ENCODE results near the gene PAWR. TPM values are rescaled to one million over a fixed set of nuclear protein-coding genes. Genes with fewer than 3 reads are reported as not detected.

The PAWR gene
- total and polyA plus RNA-seq, 2 donors (not counting 3 experiments of a cell fraction or from before 2014, with no cell fraction given), result 18.3 to 154 TPM

GRCh38 chr12:79573820-79574219, 116.9 kb downstream of the PAWR start:
- H4K20me1 ChIP-seq (replicated peaks; ENCODE audit: control insufficient read depth, extremely low read depth, insufficient read depth, low read length), result no peaks in the 10 kb centered on the region
- no peak overlapping the region for H3K27ac ChIP-seq (ENCODE audit: insufficient read depth, low read depth, low read length)
- H3K9ac ChIP-seq (replicated peaks; ENCODE audit: extremely low read depth, insufficient read depth, low read length), result no peak overlapping the region
- intact Hi-C loops (cut with micrococcal nuclease), result no loop called here
- FAIRE-seq, result no peak
- no peaks in the 10 kb centered on the region for H3K27me3 ChIP-seq (ENCODE audit: control insufficient read depth in 2 of 2, insufficient read depth in 2 of 2, low read length in 2 of 2)
- no peak overlapping the region for H3K4me3 ChIP-seq (replicated peaks in 1 of 3; ENCODE audit: insufficient read depth in 1 of 3, low read depth in 1 of 3, low read length in 3 of 3)
- no TSS peak for BruUV-seq (replicated peaks)
- peaks cover 2 to 9% of the 10 kb centered on the region in 2 experiments for H3K36me3 ChIP-seq (ENCODE audit: control insufficient read depth in 2 of 2, extremely low read depth in 1 of 2, insufficient read depth in 2 of 2, low read length in 2 of 2)
- ChIA-PET POLR2A (no interaction called here), CTCF (no interaction called here)
- TF ChIP-seq GATA2 (IDR thresholded peaks at IDR 0.05; ENCODE audit: insufficient read depth, insufficient read length, low read depth, low read length) (no peak), POLR2AphosphoS5 (IDR thresholded peaks at IDR 0.05; ENCODE audit: insufficient read depth, low read depth, low read length) (no peak), MAX (IDR thresholded peaks at IDR 0.05; ENCODE audit: insufficient read depth, insufficient read length) (no peak), FOS (IDR thresholded peaks at IDR 0.05; ENCODE audit: borderline replicate concordance, insufficient read depth, low read length) (no peak), POLR2A (IDR thresholded peaks at IDR 0.05; ENCODE audit: low read depth, low read length) (no peak), MYC (IDR thresholded peaks at IDR 0.05; ENCODE audit: low read depth, low read length) (no peak), EZH2 (IDR thresholded peaks at IDR 0.05; ENCODE audit: borderline replicate concordance, low read depth, low read length, severe bottlenecking) (no peak), JUN (IDR thresholded peaks at IDR 0.05; ENCODE audit: borderline replicate concordance, insufficient read depth, insufficient read length, low read depth) (no peak)
- TF ChIP-seq, protein P1, sequence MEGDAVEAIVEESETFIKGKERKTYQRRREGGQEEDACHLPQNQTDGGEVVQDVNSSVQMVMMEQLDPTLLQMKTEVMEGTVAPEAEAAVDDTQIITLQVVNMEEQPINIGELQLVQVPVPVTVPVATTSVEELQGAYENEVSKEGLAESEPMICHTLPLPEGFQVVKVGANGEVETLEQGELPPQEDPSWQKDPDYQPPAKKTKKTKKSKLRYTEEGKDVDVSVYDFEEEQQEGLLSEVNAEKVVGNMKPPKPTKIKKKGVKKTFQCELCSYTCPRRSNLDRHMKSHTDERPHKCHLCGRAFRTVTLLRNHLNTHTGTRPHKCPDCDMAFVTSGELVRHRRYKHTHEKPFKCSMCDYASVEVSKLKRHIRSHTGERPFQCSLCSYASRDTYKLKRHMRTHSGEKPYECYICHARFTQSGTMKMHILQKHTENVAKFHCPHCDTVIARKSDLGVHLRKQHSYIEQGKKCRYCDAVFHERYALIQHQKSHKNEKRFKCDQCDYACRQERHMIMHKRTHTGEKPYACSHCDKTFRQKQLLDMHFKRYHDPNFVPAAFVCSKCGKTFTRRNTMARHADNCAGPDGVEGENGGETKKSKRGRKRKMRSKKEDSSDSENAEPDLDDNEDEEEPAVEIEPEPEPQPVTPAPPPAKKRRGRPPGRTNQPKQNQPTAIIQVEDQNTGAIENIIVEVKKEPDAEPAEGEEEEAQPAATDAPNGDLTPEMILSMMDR (IDR thresholded peaks at IDR 0.05; ENCODE audit: extremely low read depth in 1 of 2, insufficient read depth in 1 of 2, low read depth in 1 of 2, low read length in 2 of 2), result no peak
- no peak for DNase-seq (ENCODE audit: low read depth, low spot score)
- no peaks in the 10 kb centered on the region for H3K9me3 ChIP-seq (replicated peaks; ENCODE audit: control insufficient read depth, insufficient read depth, low read length)
- dilution Hi-C loops (cut with MboI; ENCODE audit: extremely low pct_ligation_motif_present, low sequenced_read_pairs), result no loop called here
- no peak overlapping the region for H2AFZ ChIP-seq (ENCODE audit: low read depth, low read length)
- no peaks in the 10 kb centered on the region for H3K4me1 ChIP-seq (ENCODE audit: control insufficient read depth, extremely low read depth, insufficient read depth, low read length)
- H3K9me1 ChIP-seq (replicated peaks; ENCODE audit: control insufficient read depth, extremely low read depth, insufficient read depth, low read length), result no peaks in the 10 kb centered on the region
- H3K79me2 ChIP-seq (ENCODE audit: control insufficient read depth, insufficient read depth, low read length), result peaks cover 10% of the 10 kb centered on the region
- no peak overlapping the region for H3K4me2 ChIP-seq (ENCODE audit: insufficient read depth, low read length)

All from endothelial cell of umbilical vein (primary cell).